ENCODE data around the gene DMD. TPM values are rescaled to one million over a fixed set of nuclear protein-coding genes. Genes with fewer than 3 reads are reported as not detected.

DMD gene
- total and polyA plus RNA-seq, 7 donors, result 2.5 to 260 (median 183) TPM

DNA sequence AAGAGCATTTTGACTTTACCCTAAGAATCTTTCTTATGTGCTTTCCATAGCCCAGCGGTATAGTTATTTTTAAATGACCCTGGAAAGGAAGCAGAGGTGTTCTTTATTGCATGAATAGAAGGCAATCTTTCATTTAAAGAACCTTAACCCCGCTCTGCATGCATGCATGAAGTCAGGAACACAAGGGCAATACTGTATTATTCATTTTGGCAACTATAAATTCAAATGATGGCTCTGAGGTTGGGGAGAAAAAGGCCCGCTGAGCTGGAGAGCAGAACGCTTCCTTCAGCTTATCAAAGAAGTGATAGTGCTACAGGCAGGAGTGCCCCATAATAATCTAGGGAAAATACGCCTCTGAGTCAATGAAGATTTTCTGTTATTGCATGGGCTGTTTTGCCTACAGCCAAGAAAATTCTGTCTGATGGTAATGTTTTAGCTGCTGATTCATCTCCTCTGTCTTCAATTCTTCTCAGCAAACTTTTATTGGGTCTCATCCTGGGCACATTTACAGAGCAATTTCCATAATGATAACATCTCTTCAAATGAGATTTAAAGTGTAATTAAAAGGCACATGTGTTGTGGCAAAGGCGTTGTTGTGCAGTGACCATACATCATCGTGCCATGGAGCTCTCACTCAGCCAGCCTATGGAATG is 1687.3 kb downstream of the DMD start:
- Histone ChIP-seq H3K27me3 (no peaks in the 10 kb centered on the region), H3K36me3 (no peaks in the 10 kb centered on the region), H3K4me1 (no peaks in the 10 kb centered on the region), H3K27ac (no peak overlapping the region), H3K4me3 (no peak overlapping the region), H3K9me3 (no peaks in the 10 kb centered on the region)
- TF ChIP-seq, protein P1, sequence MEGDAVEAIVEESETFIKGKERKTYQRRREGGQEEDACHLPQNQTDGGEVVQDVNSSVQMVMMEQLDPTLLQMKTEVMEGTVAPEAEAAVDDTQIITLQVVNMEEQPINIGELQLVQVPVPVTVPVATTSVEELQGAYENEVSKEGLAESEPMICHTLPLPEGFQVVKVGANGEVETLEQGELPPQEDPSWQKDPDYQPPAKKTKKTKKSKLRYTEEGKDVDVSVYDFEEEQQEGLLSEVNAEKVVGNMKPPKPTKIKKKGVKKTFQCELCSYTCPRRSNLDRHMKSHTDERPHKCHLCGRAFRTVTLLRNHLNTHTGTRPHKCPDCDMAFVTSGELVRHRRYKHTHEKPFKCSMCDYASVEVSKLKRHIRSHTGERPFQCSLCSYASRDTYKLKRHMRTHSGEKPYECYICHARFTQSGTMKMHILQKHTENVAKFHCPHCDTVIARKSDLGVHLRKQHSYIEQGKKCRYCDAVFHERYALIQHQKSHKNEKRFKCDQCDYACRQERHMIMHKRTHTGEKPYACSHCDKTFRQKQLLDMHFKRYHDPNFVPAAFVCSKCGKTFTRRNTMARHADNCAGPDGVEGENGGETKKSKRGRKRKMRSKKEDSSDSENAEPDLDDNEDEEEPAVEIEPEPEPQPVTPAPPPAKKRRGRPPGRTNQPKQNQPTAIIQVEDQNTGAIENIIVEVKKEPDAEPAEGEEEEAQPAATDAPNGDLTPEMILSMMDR (IDR thresholded peaks at IDR 0.05), result no peak
- TF ChIP-seq EP300 (IDR thresholded peaks at IDR 0.05) (no peak), POLR2A (IDR thresholded peaks at IDR 0.05) (no peak), POLR2AphosphoS5 (IDR thresholded peaks at IDR 0.05) (no peak)
- 23 to 58% methylated on average over 7 of the region's 7 CpGs for WGBS, 2 donors
- DNase-seq, result no peak
- intact Hi-C loops (cut with DNase I), result no loop called here

DNA sequence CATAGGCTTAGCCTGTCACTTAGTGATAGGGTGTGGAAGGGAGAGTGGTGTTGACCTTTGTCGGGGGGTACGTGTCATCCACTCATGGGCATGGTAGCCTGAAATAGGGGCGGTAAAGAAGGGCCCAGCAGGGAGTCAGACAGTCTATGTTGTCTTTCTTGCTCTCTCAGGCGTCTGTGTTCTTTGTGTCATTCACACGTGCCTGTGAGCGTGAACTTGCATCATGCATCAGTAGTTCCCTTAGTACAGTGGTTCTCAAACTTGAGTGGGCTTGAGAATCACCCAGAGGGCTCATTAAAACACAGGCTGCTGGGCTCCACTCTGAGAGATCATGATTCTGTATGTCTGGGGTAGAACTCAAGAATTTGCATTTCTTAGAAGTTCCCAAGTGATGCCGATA is 1688.6 kb downstream of the DMD start:
- intact Hi-C loops (cut with DNase I), result no loop called here
- Histone ChIP-seq H3K9me3 (no peaks in the 10 kb centered on the region), H3K36me3 (no peaks in the 10 kb centered on the region), H3K4me1 (no peaks in the 10 kb centered on the region), H3K27ac (no peak overlapping the region), H3K27me3 (no peaks in the 10 kb centered on the region), H3K4me3 (no peak overlapping the region)
- WGBS, 2 donors, result 89 to 90% methylated on average over 7 of the region's 7 CpGs
- no peak for TF ChIP-seq POLR2A (IDR thresholded peaks at IDR 0.05)
- TF ChIP-seq POLR2AphosphoS5 (IDR thresholded peaks at IDR 0.05), result no peak
- TF ChIP-seq EP300 (IDR thresholded peaks at IDR 0.05), result no peak
- TF ChIP-seq, protein P1 (IDR thresholded peaks at IDR 0.05), result no peak
- no peak for DNase-seq

DNA sequence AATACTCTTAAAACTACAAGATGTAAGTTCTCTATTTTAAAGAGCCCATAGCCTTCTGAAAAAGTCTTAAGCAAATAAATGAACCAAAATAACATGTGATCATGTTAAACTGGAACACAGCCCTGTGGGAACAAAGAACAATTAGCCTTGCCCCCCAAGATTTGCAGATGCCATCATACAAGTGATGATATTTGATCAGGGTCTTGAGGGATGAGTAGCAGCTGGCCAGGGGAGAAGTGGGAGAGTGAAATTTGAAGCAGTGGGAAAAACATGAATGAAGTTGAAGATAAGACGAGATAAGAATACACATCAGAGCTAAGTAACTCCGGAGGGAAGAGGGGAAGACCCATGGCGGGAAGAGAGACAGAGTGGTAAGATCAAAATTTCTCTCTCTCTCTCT is 1689.4 kb downstream of the DMD start:
- WGBS, 2 donors, result 87 to 91% methylated on average over 3 of the region's 3 CpGs
- DNase-seq, result no peak
- intact Hi-C loops (cut with DNase I), result no loop called here
- no peaks in the 10 kb centered on the region for H3K36me3 ChIP-seq
- no peak overlapping the region for H3K27ac ChIP-seq
- no peaks in the 10 kb centered on the region for H3K4me1 ChIP-seq
- TF ChIP-seq EP300 (IDR thresholded peaks at IDR 0.05) (no peak), POLR2A (IDR thresholded peaks at IDR 0.05) (no peak), POLR2AphosphoS5 (IDR thresholded peaks at IDR 0.05) (no peak)
- TF ChIP-seq, protein P1 (IDR thresholded peaks at IDR 0.05), result no peak
- H3K4me3 ChIP-seq, result no peak overlapping the region
- no peaks in the 10 kb centered on the region for H3K9me3 ChIP-seq
- H3K27me3 ChIP-seq, result no peaks in the 10 kb centered on the region

DNA sequence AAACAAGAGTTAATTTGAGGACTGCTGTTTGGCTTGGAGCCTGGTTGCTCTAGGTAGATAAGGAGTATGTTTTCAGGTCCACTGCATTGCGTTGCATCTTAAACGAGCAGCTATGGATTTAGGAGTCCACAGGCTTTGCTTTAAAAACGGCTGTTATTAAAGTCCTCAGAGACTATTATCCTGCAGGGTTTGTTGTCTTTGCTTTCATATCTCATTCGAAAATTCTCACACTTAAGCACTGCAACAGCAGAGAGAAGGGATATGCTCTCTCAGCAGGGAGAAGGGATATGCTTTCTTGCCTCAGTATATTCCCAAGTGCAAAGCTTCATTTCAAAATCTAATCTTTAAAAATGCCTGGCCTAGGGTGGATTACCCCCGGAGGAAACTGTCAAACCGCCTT is 1694.8 kb downstream of the DMD start:
- Histone ChIP-seq H3K36me3 (no peaks in the 10 kb centered on the region), H3K4me1 (no peaks in the 10 kb centered on the region), H3K27ac (no peak overlapping the region), H3K27me3 (peaks cover 0 to 2% (median 0%) of the 10 kb centered on the region in 3 donors), H3K9me3 (no peaks in the 10 kb centered on the region), H3K4me3 (no peak overlapping the region)
- WGBS, 2 donors, result 82 to 85% methylated on average over 6 of the region's 6 CpGs
- DNase-seq, result no peak
- TF ChIP-seq, protein P1 (IDR thresholded peaks at IDR 0.05), result no peak
- TF ChIP-seq EP300 (IDR thresholded peaks at IDR 0.05) (no peak), POLR2A (IDR thresholded peaks at IDR 0.05) (no peak), POLR2AphosphoS5 (IDR thresholded peaks at IDR 0.05) (no peak)
- intact Hi-C loops (cut with DNase I), result no loop called here

DNA sequence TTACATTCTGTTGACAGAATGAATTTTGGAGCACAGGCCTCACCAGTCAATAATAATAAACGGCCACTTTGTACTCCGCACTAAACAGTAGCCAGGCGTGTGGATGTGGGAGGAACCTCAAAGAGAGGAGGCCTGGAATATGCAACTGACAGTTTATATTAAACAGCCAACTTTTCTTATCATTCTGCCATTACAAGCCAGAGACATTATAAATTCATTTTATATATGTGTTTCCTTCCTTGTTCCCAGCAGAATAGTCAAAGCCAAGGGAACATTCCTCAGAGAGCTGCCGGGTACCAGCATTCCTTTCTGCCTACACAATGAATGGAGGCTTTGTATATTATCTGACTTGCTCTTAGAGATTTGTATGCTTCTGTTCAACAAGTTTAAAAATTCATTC is 1703.0 kb downstream of the DMD start:
- intact Hi-C loops (cut with DNase I), result loop anchor here (10.0 kb wide), 1 partner anchor 244 kb away; no protein-coding TSS in a partner anchor
- peak overlapping the region in 3 of 4 donors; percentile 18 to 65 (median 64) for H3K27ac ChIP-seq
- peaks cover 0 to 16% (median 6%) of the 10 kb centered on the region in 4 donors for H3K4me1 ChIP-seq
- peak overlapping the region in 1 of 4 donors; percentile 5 for H3K4me3 ChIP-seq
- TF ChIP-seq, protein P1 (IDR thresholded peaks at IDR 0.05), result no peak
- TF ChIP-seq POLR2AphosphoS5 (IDR thresholded peaks at IDR 0.05) (peak; percentile 49 to 87 (median 74)), EP300 (IDR thresholded peaks at IDR 0.05) (peak in 2 of 4 donors; percentile 15 to 77)
- H3K9me3 ChIP-seq, result no peaks in the 10 kb centered on the region
- DNase-seq, result peak; percentile 64
- WGBS, 2 donors, result 10 to 45% methylated on average over 4 of the region's 4 CpGs
- no peaks in the 10 kb centered on the region for H3K36me3 ChIP-seq
- no peaks in the 10 kb centered on the region for H3K27me3 ChIP-seq

Measured in sigmoid colon (tissue), 7 donors.